Natural killer cell (primary cell): ENCODE results near the gene PTPRN2. TPM values are rescaled to one million over a fixed set of nuclear protein-coding genes. Genes with fewer than 3 reads are reported as not detected.

Source experiments
- ATAC-seq, 3 donors: fragments of 150-1000 bp in 2 of 3; fragments of 200-7000 bp in 1 of 3; cut with Tn5 transposase; 1 replicate in 1 of 3; 2 replicates in 2 of 3; pipeline ENCODE4 v1.10.0; 2021; ENCODE audit warnings: mild to moderate bottlenecking in 2 of 3, moderate library complexity in 2 of 3
- DNase-seq, 2 donors: peaks; one replicate each; pipeline versions ENCODE4 v3.0.0 to v3.0.0-alpha.2; 2013 to 2021; ENCODE audit warnings: mixed read lengths in 1 of 2
- H3K27ac ChIP-seq: one replicate; pipeline ENCODE4 v1.5.1; 2013; ENCODE audit warnings: mild to moderate bottlenecking, low read length
- H3K27me3 ChIP-seq: one replicate; pipeline ENCODE4 v1.6.1; 2013; ENCODE audit warnings: low read length; ENCODE audit not compliant: control insufficient read depth, insufficient read depth
- H3K36me3 ChIP-seq: one replicate; pipeline ENCODE4 v1.6.1; 2013; ENCODE audit warnings: low read length; ENCODE audit not compliant: control insufficient read depth, insufficient read depth
- H3K4me1 ChIP-seq: one replicate; pipeline ENCODE4 v1.6.1; 2013; ENCODE audit warnings: low read length; ENCODE audit not compliant: control insufficient read depth, insufficient read depth
- H3K4me3 ChIP-seq: one replicate; pipeline ENCODE4 v1.5.1; 2013; ENCODE audit warnings: low read length
- H3K9me3 ChIP-seq: one replicate; pipeline ENCODE4 v1.6.1; 2013; ENCODE audit warnings: low read length; ENCODE audit not compliant: control insufficient read depth, insufficient read depth
- H3K27ac Mint-ChIP-seq, 2 donors: one replicate each; pipeline ENCODE4 v1.8.0; 2022; ENCODE audit warnings: mild to moderate bottlenecking in 2 of 2, mixed read lengths in 2 of 2, moderate library complexity in 1 of 2
- H3K27me3 Mint-ChIP-seq, 2 donors: one replicate each; pipeline ENCODE4 v1.8.0; 2022; ENCODE audit warnings: low read depth in 2 of 2, mixed read lengths in 2 of 2
- H3K36me3 Mint-ChIP-seq: one replicate; pipeline ENCODE4 v1.8.0; 2022; ENCODE audit warnings: mixed read lengths
- H3K4me1 Mint-ChIP-seq, 2 donors: one replicate each; pipeline ENCODE4 v1.8.0; 2022; ENCODE audit warnings: mixed read lengths in 2 of 2
- H3K4me3 Mint-ChIP-seq: one replicate; pipeline ENCODE4 v1.8.0; 2022; ENCODE audit warnings: mild to moderate bottlenecking, moderate library complexity, mixed read lengths
- H3K9me3 Mint-ChIP-seq, 2 donors: one replicate each; pipeline ENCODE4 v1.8.0; 2022; ENCODE audit warnings: mixed read lengths in 2 of 2
- WGBS: methylation state at CpG from one replicate; pipeline ENCODE4 v1.1.7; 2013; ENCODE audit warnings: missing lambda C conversion rate; ENCODE audit not compliant: insufficient coverage; 5-methylcytosine and 5-hydroxymethylcytosine counted together
- intact Hi-C: fragments of 100-400 bp; cut with micrococcal nuclease; formaldehyde crosslinking; loops from one replicate; pipeline ENCODE4 v1.14.2; 2022
- total RNA-seq, 4 donors: library from RNA; stranded (reverse); fragments of 120-200 nt in 1 of 4; gene quantifications; one replicate each; pipeline versions ENCODE4 v1.2.3 to v1.2.4, GENCODE V29; 2013 to 2022
- TF ChIP-seq, protein P1 (sequence below): fragments of 200-600 bp; IDR thresholded peaks from one replicate; pipeline ENCODE4 v1.8.0; 2022; ENCODE audit warnings: antibody characterized with exemption

The PTPRN2 gene
- total RNA-seq, 3 donors from 2014 or later (not counting 1 experiment from before 2014, with no cell fraction given), result 1.3 to 2.5 (median 1.9) TPM

DNA sequence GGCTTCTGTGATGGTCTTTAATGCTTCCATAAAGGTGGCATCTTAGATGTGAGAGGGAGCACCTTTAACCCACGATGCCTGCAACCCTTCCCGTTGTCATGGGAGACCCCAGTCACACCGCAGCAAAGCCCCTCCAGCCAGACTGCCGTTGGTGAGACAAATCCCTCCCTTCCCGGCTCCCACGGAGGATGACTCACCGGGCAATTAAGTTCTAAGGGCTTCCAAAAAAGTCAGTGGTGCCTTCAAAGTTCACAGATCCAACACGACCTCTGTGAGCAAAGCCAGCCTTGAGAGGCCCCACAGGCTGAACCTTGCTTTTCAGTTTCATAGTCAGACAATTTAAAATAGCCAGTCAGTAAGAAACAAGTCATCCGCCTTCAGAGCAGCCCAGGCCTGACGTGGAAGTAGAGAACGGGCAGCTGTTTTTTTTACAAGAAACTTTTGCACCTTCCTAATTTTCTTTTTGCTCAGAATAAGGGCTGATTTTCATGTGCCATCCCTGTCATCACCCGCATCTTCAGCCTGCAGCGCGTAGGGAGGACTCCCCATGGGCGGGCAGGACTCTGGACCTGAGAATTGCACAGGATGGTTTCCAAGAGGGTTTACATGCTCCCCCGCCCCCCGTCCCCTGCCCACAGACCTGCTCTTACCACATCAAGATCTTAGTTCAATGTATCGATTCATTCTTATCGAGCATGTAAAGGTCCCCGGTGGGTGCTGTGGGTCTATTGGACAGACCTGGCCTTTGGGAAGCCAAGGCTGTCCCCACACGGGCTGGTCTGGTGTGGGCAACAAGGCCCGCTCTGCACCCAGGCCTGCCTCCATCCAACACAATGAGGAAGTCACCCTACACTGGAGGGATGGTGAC lies 916.9 kb downstream of the PTPRN2 start:
- Histone ChIP-seq H3K27ac (no peak overlapping the region), H3K4me3 (no peak overlapping the region), H3K4me1 (no peaks in the 10 kb centered on the region), H3K27me3 (no peaks in the 10 kb centered on the region), H3K9me3 (no peaks in the 10 kb centered on the region), H3K36me3 (no peaks in the 10 kb centered on the region)
- Mint-ChIP-seq H3K27ac (no peak overlapping the region), H3K4me3 (no peak overlapping the region), H3K36me3 (no peaks in the 10 kb centered on the region), H3K27me3 (peaks cover 0 to 3% of the 10 kb centered on the region in 2 donors), H3K4me1 (peaks cover 0 to 6% of the 10 kb centered on the region in 2 donors), H3K9me3 (no peaks in the 10 kb centered on the region)
- DNase-seq (no peak), ATAC-seq (no peak)
- TF ChIP-seq, protein P1, sequence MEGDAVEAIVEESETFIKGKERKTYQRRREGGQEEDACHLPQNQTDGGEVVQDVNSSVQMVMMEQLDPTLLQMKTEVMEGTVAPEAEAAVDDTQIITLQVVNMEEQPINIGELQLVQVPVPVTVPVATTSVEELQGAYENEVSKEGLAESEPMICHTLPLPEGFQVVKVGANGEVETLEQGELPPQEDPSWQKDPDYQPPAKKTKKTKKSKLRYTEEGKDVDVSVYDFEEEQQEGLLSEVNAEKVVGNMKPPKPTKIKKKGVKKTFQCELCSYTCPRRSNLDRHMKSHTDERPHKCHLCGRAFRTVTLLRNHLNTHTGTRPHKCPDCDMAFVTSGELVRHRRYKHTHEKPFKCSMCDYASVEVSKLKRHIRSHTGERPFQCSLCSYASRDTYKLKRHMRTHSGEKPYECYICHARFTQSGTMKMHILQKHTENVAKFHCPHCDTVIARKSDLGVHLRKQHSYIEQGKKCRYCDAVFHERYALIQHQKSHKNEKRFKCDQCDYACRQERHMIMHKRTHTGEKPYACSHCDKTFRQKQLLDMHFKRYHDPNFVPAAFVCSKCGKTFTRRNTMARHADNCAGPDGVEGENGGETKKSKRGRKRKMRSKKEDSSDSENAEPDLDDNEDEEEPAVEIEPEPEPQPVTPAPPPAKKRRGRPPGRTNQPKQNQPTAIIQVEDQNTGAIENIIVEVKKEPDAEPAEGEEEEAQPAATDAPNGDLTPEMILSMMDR, result no peak
- WGBS, result 86% methylated on average over 21 of the region's 22 CpGs
- intact Hi-C loops, result no loop called here

DNA sequence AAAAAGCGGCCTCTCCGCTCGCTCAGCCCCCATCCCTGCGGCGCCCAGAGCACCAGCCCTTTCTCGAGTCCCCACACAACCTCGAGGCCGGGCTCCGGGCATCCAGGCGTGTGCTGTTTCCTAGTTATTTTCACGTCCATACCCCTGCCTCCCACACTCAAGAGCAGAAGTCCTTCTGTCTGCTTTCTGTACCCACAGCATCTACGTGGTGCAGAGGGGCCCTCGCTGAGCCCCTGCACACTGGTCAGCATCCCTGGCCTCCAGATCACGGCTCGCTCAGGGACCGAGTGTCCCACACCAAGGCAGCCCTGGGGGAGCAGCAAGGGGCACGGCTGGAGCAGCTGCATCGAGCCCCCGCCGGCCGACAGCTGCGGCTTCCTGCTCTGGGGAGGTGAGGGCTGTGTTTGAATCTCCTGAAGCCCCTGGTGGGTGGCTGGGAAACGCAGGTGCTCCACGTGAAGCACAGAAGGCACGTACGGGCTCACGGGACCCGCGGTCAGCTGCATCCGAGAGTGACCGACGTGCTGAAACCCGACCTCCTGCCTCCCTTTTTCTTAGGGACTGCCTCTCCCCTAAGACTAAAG lies 917.8 kb downstream of the PTPRN2 start:
- intact Hi-C loops, result no loop called here
- Mint-ChIP-seq H3K9me3 (no peaks in the 10 kb centered on the region), H3K4me3 (no peak overlapping the region), H3K27ac (no peak overlapping the region), H3K27me3 (peaks cover 0 to 3% of the 10 kb centered on the region in 2 donors), H3K4me1 (peaks cover 0 to 6% of the 10 kb centered on the region in 2 donors), H3K36me3 (no peaks in the 10 kb centered on the region)
- no peaks in the 10 kb centered on the region for H3K4me1 ChIP-seq
- H3K36me3 ChIP-seq, result no peaks in the 10 kb centered on the region
- no peak for ATAC-seq
- DNase-seq, result no peak
- no peak overlapping the region for H3K27ac ChIP-seq
- no peak overlapping the region for H3K4me3 ChIP-seq
- 60% methylated on average over 33 of the region's 33 CpGs for WGBS
- no peaks in the 10 kb centered on the region for H3K9me3 ChIP-seq
- no peaks in the 10 kb centered on the region for H3K27me3 ChIP-seq
- TF ChIP-seq, protein P1, result no peak

DNA sequence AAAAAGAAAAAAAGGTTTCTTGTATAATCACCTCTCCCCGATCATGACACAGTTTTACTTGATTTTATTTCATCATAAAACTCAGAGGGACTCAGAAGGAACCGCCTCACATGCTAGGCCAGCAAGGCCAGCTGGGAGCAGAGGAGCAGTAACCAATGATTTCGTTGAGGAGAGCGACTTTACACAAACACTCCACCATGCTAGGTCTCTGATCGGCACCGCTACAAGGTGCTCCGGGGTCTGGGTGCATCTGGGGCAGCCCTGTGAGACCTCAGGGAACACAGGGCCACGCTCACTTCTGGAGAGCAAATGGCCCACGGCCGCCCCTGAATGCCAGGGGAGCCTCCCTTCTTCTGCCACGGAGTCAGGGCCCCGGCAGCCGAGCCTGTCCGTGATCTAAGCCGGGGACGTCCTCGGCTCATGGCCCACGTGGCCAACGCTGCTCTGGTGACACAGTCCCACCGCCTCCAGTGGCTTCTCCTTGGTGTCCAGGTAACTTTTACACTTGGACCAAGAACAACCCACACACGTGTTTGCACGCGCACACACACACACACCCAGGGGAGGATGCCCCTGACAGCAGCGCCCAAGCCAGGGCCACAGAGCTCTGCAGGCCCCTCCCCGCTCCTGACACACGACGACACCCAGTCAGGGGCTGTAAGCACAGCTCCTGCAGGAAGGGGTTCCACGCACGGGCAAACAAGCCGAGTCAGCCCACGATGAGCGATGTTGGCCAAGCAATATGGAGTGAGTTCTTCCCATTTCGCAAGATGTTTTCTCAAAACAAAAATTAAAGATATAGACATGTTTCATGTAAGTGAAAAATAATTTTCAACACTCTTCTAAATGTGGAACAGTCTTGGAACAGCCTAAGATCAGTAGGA lies 918.5 kb downstream of the PTPRN2 start:
- Histone ChIP-seq H3K27me3 (no peaks in the 10 kb centered on the region), H3K36me3 (no peaks in the 10 kb centered on the region), H3K4me3 (no peak overlapping the region), H3K9me3 (no peaks in the 10 kb centered on the region), H3K27ac (no peak overlapping the region), H3K4me1 (no peaks in the 10 kb centered on the region)
- H3K4me3 Mint-ChIP-seq, result no peak overlapping the region
- H3K27me3 Mint-ChIP-seq, result peaks cover 0 to 3% of the 10 kb centered on the region in 2 donors
- no peak for ATAC-seq
- intact Hi-C loops, result no loop called here
- H3K27ac Mint-ChIP-seq, result no peak overlapping the region
- DNase-seq, result no peak
- H3K4me1 Mint-ChIP-seq, result peaks cover 0 to 6% of the 10 kb centered on the region in 2 donors
- H3K36me3 Mint-ChIP-seq, result no peaks in the 10 kb centered on the region
- no peaks in the 10 kb centered on the region for H3K9me3 Mint-ChIP-seq
- WGBS, result 70% methylated on average over 31 of the region's 33 CpGs
- TF ChIP-seq, protein P1, result no peak
